Liver (tissue), 9 donors: Measurements from ENCODE around the gene HS1BP3. TPM values are rescaled to one million over a fixed set of nuclear protein-coding genes. Genes with fewer than 3 reads are reported as not detected.

ENCODE experiments used
- DNase-seq: peaks from one replicate; pipeline ENCODE4 v3.0.0-alpha.2; 2017; ENCODE audit warnings: low spot score
- H3K27ac ChIP-seq, 2 donors: one replicate each; pipeline ENCODE4 v1.7.0; 2013; ENCODE audit warnings: inconsistent platforms in 2 of 2, low read length in 2 of 2, control low read depth in 1 of 2, low read depth in 1 of 2, mild to moderate bottlenecking in 1 of 2
- H3K27me3 ChIP-seq, 4 donors: one replicate each; pipeline versions ENCODE4 v1.6.1 to v1.7.0; 2013; ENCODE audit warnings: low read length in 3 of 4, inconsistent platforms in 1 of 4, mild to moderate bottlenecking in 1 of 4, moderate library complexity in 1 of 4; ENCODE audit not compliant: control insufficient read depth in 4 of 4, insufficient read depth in 4 of 4
- H3K36me3 ChIP-seq, 4 donors: one replicate each; pipeline versions ENCODE4 v1.6.1 to v1.7.0; 2013; ENCODE audit warnings: low read length in 3 of 4, mild to moderate bottlenecking in 3 of 4, low read depth in 1 of 4, moderate library complexity in 1 of 4; ENCODE audit not compliant: control insufficient read depth in 4 of 4, insufficient read depth in 3 of 4
- H3K4me1 ChIP-seq, 4 donors: one replicate each; pipeline versions ENCODE4 v1.6.1 to v1.7.0; 2013; ENCODE audit warnings: low read length in 3 of 4, mild to moderate bottlenecking in 3 of 4, moderate library complexity in 1 of 4; ENCODE audit not compliant: control insufficient read depth in 4 of 4, insufficient read depth in 4 of 4
- H3K4me3 ChIP-seq, 3 donors: one replicate each; pipeline versions ENCODE4 v1.6.1 to v1.7.0; 2013; ENCODE audit warnings: low read length in 3 of 3, control low read depth in 1 of 3, low read depth in 1 of 3, mild to moderate bottlenecking in 1 of 3
- H3K9ac ChIP-seq, 2 donors: one replicate each; pipeline ENCODE4 v1.7.0; 2013; ENCODE audit warnings: low read length in 2 of 2, mild to moderate bottlenecking in 2 of 2, moderate library complexity in 2 of 2, control low read depth in 1 of 2, low read depth in 1 of 2
- H3K9me3 ChIP-seq, 4 donors: one replicate each; pipeline versions ENCODE4 v1.6.1 to v1.7.0; 2013; ENCODE audit warnings: low read length in 3 of 4; ENCODE audit not compliant: control insufficient read depth in 4 of 4
- ATF3 ChIP-seq: IDR thresholded peaks from 2 replicates; pipeline ENCODE4 v1.6.1; 2016; ENCODE audit warnings: antibody characterized with exemption
- EGR1 ChIP-seq, 2 donors: IDR thresholded peaks; 2 replicates each; pipeline ENCODE4 v1.6.1; 2016 to 2018; ENCODE audit warnings: antibody characterized with exemption in 2 of 2, low read depth in 2 of 2
- FOXA1 ChIP-seq: IDR thresholded peaks from 2 replicates; pipeline ENCODE4 v1.6.1; 2016; ENCODE audit warnings: antibody characterized with exemption
- FOXA2 ChIP-seq: IDR thresholded peaks from 2 replicates; pipeline ENCODE4 v1.6.1; 2016; ENCODE audit warnings: antibody characterized with exemption
- GABPA ChIP-seq, 2 donors: IDR thresholded peaks in 1 of 2; conservative IDR thresholded peaks in 1 of 2; 2 replicates each; pipeline ENCODE4 v1.6.1; 2016; ENCODE audit warnings: antibody characterized with exemption in 2 of 2, mild to moderate bottlenecking in 1 of 2, moderate library complexity in 1 of 2
- HNF4A ChIP-seq, 2 donors: conservative IDR thresholded peaks; 2 replicates each; pipeline ENCODE4 v1.6.1; 2016; ENCODE audit warnings: antibody characterized with exemption in 2 of 2, mild to moderate bottlenecking in 2 of 2
- HNF4G ChIP-seq: IDR thresholded peaks from 2 replicates; pipeline ENCODE4 v1.6.1; 2016; ENCODE audit warnings: antibody characterized with exemption
- JUND ChIP-seq, 2 donors: IDR thresholded peaks; 2 replicates each; pipeline ENCODE4 v1.6.1; 2016; ENCODE audit warnings: antibody characterized with exemption in 2 of 2
- NR2F2 ChIP-seq: IDR thresholded peaks from 2 replicates; pipeline ENCODE4 v1.6.1; 2016; ENCODE audit warnings: antibody characterized with exemption
- RAD21 ChIP-seq, 2 donors: IDR thresholded peaks; 2 replicates each; pipeline ENCODE4 v1.6.1; 2016; ENCODE audit warnings: antibody characterized with exemption in 2 of 2, mild to moderate bottlenecking in 2 of 2
- RXRA ChIP-seq, 2 donors: IDR thresholded peaks; 2 replicates each; pipeline ENCODE4 v1.6.1; 2017 to 2018; ENCODE audit warnings: antibody characterized with exemption in 2 of 2, mild to moderate bottlenecking in 1 of 2
- SP1 ChIP-seq: IDR thresholded peaks from 2 replicates; pipeline ENCODE4 v1.6.1; 2018; ENCODE audit warnings: antibody characterized with exemption, mild to moderate bottlenecking
- TAF1 ChIP-seq: conservative IDR thresholded peaks from 2 replicates; pipeline ENCODE4 v1.6.1; 2016; ENCODE audit warnings: antibody characterized with exemption, mild to moderate bottlenecking
- YY1 ChIP-seq: IDR thresholded peaks from 2 replicates; pipeline ENCODE4 v1.6.1; 2016; ENCODE audit warnings: antibody characterized with exemption, mild to moderate bottlenecking
- ZBTB33 ChIP-seq: IDR thresholded peaks from 2 replicates; pipeline ENCODE4 v1.6.1; 2016; ENCODE audit warnings: antibody characterized with exemption
- WGBS: extraction: QIAGEN DNeasy Blood & Tissue Kit; methylation state at CpG from one replicate; pipeline ENCODE4 v1.1.7; 2013; 5-methylcytosine and 5-hydroxymethylcytosine counted together
- polyA plus RNA-seq, 2 donors: library from polyadenylated mRNA; stranded (reverse) in 1 of 2; unstranded in 1 of 2; fragments of 200-250 nt in 1 of 2; fragments of >200 nt in 1 of 2; fragmentation: Nextera tagmentation in 1 of 2; extraction: Ambion mirVana in 1 of 2; gene quantifications; one replicate each; pipeline versions ENCODE4 v1.2.1 to v1.2.3, GENCODE V29; 2013 to 2015
- total RNA-seq, 2 donors: library from RNA; depleted of rRNA; stranded (reverse); fragments of >200 nt; gene quantifications; one replicate each; pipeline ENCODE4 v1.2.3, GENCODE V29; 2014
- TF ChIP-seq, protein P1 (sequence below): IDR thresholded peaks from 2 replicates; pipeline ENCODE4 v1.6.1; 2016; ENCODE audit warnings: antibody characterized with exemption
- TF ChIP-seq, protein P2 (sequence below): fragments of 150-350 bp; IDR thresholded peaks from 2 replicates; pipeline ENCODE4 v1.5.1; 2017; ENCODE audit warnings: improper control_type of control experiment, low read depth, low read length; ENCODE audit not compliant: missing input control
- TF ChIP-seq, protein P3 (sequence below): IDR thresholded peaks from 2 replicates; pipeline ENCODE4 v1.6.1; 2016; ENCODE audit warnings: antibody characterized with exemption, mild to moderate bottlenecking
- donor health status: healthy.
- donor health status: healthy.
- donor health status: healthy.
- donor health status: healthy.
- donor health status: healthy.

The HS1BP3 gene
- total and polyA plus RNA-seq, 4 donors = 7.7 to 15.4 (median 10.9) TPM

- DNase-seq = no peak
- no peak for TF ChIP-seq EGR1 (IDR thresholded peaks at IDR 0.05; ENCODE audit: low read depth in 2 of 2)
- no peak for TF ChIP-seq RXRA (IDR thresholded peaks at IDR 0.05)
- no peak for TF ChIP-seq SP1
- TF ChIP-seq, protein P1, sequence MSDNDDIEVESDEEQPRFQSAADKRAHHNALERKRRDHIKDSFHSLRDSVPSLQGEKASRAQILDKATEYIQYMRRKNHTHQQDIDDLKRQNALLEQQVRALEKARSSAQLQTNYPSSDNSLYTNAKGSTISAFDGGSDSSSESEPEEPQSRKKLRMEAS = no peak
- TF ChIP-seq RAD21 (IDR thresholded peaks at IDR 0.05) = no peak
- TF ChIP-seq GABPA (IDR thresholded peaks at IDR 0.05 in 1 of 2, conservative IDR thresholded peaks at IDR 0.05 in 1 of 2) = no peak
- TF ChIP-seq YY1 = no peak
- no peak for TF ChIP-seq HNF4G
- TF ChIP-seq NR2F2 = no peak
- no peak for TF ChIP-seq ZBTB33
- no peak for TF ChIP-seq ATF3
- TF ChIP-seq, protein P2, sequence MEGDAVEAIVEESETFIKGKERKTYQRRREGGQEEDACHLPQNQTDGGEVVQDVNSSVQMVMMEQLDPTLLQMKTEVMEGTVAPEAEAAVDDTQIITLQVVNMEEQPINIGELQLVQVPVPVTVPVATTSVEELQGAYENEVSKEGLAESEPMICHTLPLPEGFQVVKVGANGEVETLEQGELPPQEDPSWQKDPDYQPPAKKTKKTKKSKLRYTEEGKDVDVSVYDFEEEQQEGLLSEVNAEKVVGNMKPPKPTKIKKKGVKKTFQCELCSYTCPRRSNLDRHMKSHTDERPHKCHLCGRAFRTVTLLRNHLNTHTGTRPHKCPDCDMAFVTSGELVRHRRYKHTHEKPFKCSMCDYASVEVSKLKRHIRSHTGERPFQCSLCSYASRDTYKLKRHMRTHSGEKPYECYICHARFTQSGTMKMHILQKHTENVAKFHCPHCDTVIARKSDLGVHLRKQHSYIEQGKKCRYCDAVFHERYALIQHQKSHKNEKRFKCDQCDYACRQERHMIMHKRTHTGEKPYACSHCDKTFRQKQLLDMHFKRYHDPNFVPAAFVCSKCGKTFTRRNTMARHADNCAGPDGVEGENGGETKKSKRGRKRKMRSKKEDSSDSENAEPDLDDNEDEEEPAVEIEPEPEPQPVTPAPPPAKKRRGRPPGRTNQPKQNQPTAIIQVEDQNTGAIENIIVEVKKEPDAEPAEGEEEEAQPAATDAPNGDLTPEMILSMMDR = no peak
- no peak for TF ChIP-seq HNF4A (conservative IDR thresholded peaks at IDR 0.05)
- no peak for TF ChIP-seq FOXA1
- TF ChIP-seq TAF1 = no peak
- TF ChIP-seq JUND (IDR thresholded peaks at IDR 0.05) = no peak
- TF ChIP-seq, protein P3, sequence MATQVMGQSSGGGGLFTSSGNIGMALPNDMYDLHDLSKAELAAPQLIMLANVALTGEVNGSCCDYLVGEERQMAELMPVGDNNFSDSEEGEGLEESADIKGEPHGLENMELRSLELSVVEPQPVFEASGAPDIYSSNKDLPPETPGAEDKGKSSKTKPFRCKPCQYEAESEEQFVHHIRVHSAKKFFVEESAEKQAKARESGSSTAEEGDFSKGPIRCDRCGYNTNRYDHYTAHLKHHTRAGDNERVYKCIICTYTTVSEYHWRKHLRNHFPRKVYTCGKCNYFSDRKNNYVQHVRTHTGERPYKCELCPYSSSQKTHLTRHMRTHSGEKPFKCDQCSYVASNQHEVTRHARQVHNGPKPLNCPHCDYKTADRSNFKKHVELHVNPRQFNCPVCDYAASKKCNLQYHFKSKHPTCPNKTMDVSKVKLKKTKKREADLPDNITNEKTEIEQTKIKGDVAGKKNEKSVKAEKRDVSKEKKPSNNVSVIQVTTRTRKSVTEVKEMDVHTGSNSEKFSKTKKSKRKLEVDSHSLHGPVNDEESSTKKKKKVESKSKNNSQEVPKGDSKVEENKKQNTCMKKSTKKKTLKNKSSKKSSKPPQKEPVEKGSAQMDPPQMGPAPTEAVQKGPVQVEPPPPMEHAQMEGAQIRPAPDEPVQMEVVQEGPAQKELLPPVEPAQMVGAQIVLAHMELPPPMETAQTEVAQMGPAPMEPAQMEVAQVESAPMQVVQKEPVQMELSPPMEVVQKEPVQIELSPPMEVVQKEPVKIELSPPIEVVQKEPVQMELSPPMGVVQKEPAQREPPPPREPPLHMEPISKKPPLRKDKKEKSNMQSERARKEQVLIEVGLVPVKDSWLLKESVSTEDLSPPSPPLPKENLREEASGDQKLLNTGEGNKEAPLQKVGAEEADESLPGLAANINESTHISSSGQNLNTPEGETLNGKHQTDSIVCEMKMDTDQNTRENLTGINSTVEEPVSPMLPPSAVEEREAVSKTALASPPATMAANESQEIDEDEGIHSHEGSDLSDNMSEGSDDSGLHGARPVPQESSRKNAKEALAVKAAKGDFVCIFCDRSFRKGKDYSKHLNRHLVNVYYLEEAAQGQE = no peak
- no peak for TF ChIP-seq FOXA2
- no peaks in the 10 kb centered on the region for H3K27me3 ChIP-seq
- WGBS = 95% methylated on average over 4 of the region's 4 CpGs
- peak overlapping the region; percentile 27 to 81 for H3K27ac ChIP-seq
- H3K9me3 ChIP-seq = no peaks in the 10 kb centered on the region
- H3K9ac ChIP-seq = no peak overlapping the region
- H3K4me3 ChIP-seq = no peak overlapping the region
- H3K36me3 ChIP-seq = peaks cover 0 to 18% (median 9%) of the 10 kb centered on the region in 4 donors
- H3K4me1 ChIP-seq = peaks cover 4 to 25% (median 16%) of the 10 kb centered on the region in 4 donors
Observed at GRCh38 chr2:20620696-20621365, 30.1 kb downstream of the HS1BP3 start.
